K562 (cell line): ENCODE measurements around the gene MEF2C. TPM values are rescaled to one million over a fixed set of nuclear protein-coding genes. Genes with fewer than 3 reads are reported as not detected.

Source experiments
- BRD9 ChIP-seq: fragments of 450-650 bp; IDR thresholded peaks from 2 replicates; pipeline ENCODE4 v1.6.1; 2018; ENCODE audit warnings: low read depth; ENCODE audit not compliant: partially characterized antibody
- CBX2 ChIP-seq: fragments of 200-600 bp; sonication (generic); IDR thresholded peaks from one replicate; pipeline ENCODE4 v1.6.1; 2012; ENCODE audit warnings: mild to moderate bottlenecking, low read length, inconsistent platforms; ENCODE audit not compliant: insufficient read depth, poor library complexity, severe bottlenecking
- DIDO1 ChIP-seq: fragments of 450-650 bp; IDR thresholded peaks from 2 replicates; pipeline ENCODE4 v1.6.1; 2016; ENCODE audit warnings: low read depth, missing biosample characterization, missing genetic modification characterization
- E2F4 ChIP-seq: sonication (generic); formaldehyde crosslinking; IDR thresholded peaks from 2 replicates; pipeline ENCODE4 v1.8.0; 2022; ENCODE audit warnings: mild to moderate bottlenecking, low read depth, missing genetic modification reagents
- ETV6 ChIP-seq, 3 experiments: fragments of 150-350 bp in 1 of 3; sonication (generic) in 1 of 3; formaldehyde crosslinking in 1 of 3; IDR thresholded peaks; 2 replicates each; pipeline versions ENCODE4 v1.6.1 to v1.8.0; 2014 to 2022; ENCODE audit warnings: borderline replicate concordance in 2 of 3, low read depth in 2 of 3, antibody characterized with exemption in 1 of 3, low read length in 1 of 3, mild to moderate bottlenecking in 1 of 3, missing genetic modification reagents in 1 of 3
- ID3 ChIP-seq, 2 experiments: fragments of 250-450 bp in 1 of 2; fragments of 450-650 bp in 1 of 2; sonication (Bioruptor Pico) in 1 of 2; IDR thresholded peaks; 2 replicates each; pipeline versions ENCODE4 v1.6.1 to v1.8.0; 2016 to 2021; ENCODE audit warnings: mild to moderate bottlenecking in 2 of 2, moderate library complexity in 2 of 2, missing compliant biosample characterization in 1 of 2, missing genetic modification characterization in 1 of 2
- MAFK ChIP-seq: IDR thresholded peaks from 2 replicates; pipeline ENCODE4 v1.6.1; 2011; ENCODE audit warnings: low read length, improper control_type of control experiment
- MECOM ChIP-seq: fragments of 250-450 bp; sonication (Bioruptor Pico); IDR thresholded peaks from 2 replicates; pipeline ENCODE4 v1.8.0; 2022; ENCODE audit warnings: inconsistent platforms
- MEF2D ChIP-seq: conservative IDR thresholded peaks from 2 replicates; pipeline ENCODE4 v1.6.1; 2016; ENCODE audit warnings: low read depth, missing genetic modification characterization, missing compliant biosample characterization
- MYC ChIP-seq, 2 experiments: fragments of 250-450 bp in 1 of 2; sonication (Bioruptor Pico) in 1 of 2; IDR thresholded peaks; 2 replicates each; pipeline versions ENCODE4 v1.5.1 to v1.6.1; 2012 to 2021; ENCODE audit warnings: low read depth in 2 of 2, borderline replicate concordance in 1 of 2, improper control_type of control experiment in 1 of 2, low read length in 1 of 2, mild to moderate bottlenecking in 1 of 2, moderate library complexity in 1 of 2
- NCOA6 ChIP-seq: fragments of 450-650 bp; IDR thresholded peaks from 2 replicates; pipeline ENCODE4 v1.6.1; 2017; ENCODE audit warnings: mild to moderate bottlenecking
- NR4A1 ChIP-seq, 2 experiments: fragments of 250-450 bp in 1 of 2; fragments of 450-650 bp in 1 of 2; sonication (Bioruptor Pico) in 1 of 2; IDR thresholded peaks; 2 replicates each; pipeline versions ENCODE4 v1.4.0 to v1.6.1; 2016 to 2020; ENCODE audit warnings: mild to moderate bottlenecking in 2 of 2, missing compliant biosample characterization in 1 of 2, missing genetic modification characterization in 1 of 2, moderate library complexity in 1 of 2
- NRF1 ChIP-seq, 2 experiments: fragments of 450-650 bp; IDR thresholded peaks in 1 of 2; conservative IDR thresholded peaks in 1 of 2; 2 replicates each; pipeline ENCODE4 v1.6.1; 2014; ENCODE audit warnings: mild to moderate bottlenecking in 2 of 2
- POLR2AphosphoS5 ChIP-seq: IDR thresholded peaks from 2 replicates; pipeline ENCODE4 v1.6.1; 2011; ENCODE audit warnings: mild to moderate bottlenecking, low read depth, low read length, moderate library complexity; ENCODE audit not compliant: control insufficient read depth, insufficient read depth
- SMC3 ChIP-seq: conservative IDR thresholded peaks from 2 replicates; pipeline ENCODE4 v1.6.1; 2011; ENCODE audit warnings: low read depth, low read length, improper control_type of control experiment; ENCODE audit not compliant: insufficient read depth
- TCF7L2 ChIP-seq: fragments of 150-350 bp; IDR thresholded peaks from 2 replicates; pipeline ENCODE4 v1.6.1; 2016; ENCODE audit warnings: low read depth, mild to moderate bottlenecking, low read length, moderate library complexity
- TOE1 ChIP-seq, 2 experiments: fragments of 450-650 bp in 1 of 2; sonication (generic) in 1 of 2; formaldehyde crosslinking in 1 of 2; IDR thresholded peaks; 2 replicates each; pipeline versions ENCODE4 v1.7.1 to v1.8.0; 2016 to 2022; ENCODE audit warnings: borderline replicate concordance in 2 of 2, mild to moderate bottlenecking in 2 of 2, antibody characterized with exemption in 1 of 2, inconsistent platforms in 1 of 2, low read depth in 1 of 2, missing genetic modification reagents in 1 of 2, moderate library complexity in 1 of 2
- USF1 ChIP-seq: sonication (generic); formaldehyde crosslinking; IDR thresholded peaks from 2 replicates; pipeline ENCODE4 v1.9.0; 2022; ENCODE audit warnings: mild to moderate bottlenecking, missing genetic modification reagents
- YBX1 ChIP-seq: fragments of 450-650 bp; IDR thresholded peaks from 2 replicates; pipeline ENCODE4 v1.7.1; 2016; ENCODE audit warnings: mild to moderate bottlenecking
- ZNF23 ChIP-seq: fragments of 250-450 bp; sonication (Bioruptor Pico); IDR thresholded peaks from 2 replicates; pipeline ENCODE4 v1.4.0; 2020; ENCODE audit warnings: mild to moderate bottlenecking
- ZNF311 ChIP-seq: fragments of 250-450 bp; sonication (Bioruptor Pico); IDR thresholded peaks from 2 replicates; pipeline ENCODE4 v1.4.0; 2020; ENCODE audit warnings: mild to moderate bottlenecking, moderate library complexity
- ZNF699 ChIP-seq: fragments of 250-450 bp; sonication (Bioruptor Pico); IDR thresholded peaks from 2 replicates; pipeline ENCODE4 v1.8.0; 2021; ENCODE audit warnings: mild to moderate bottlenecking, moderate library complexity; ENCODE audit not compliant: insufficient replicate concordance
- ZSCAN29 ChIP-seq: fragments of 450-650 bp; IDR thresholded peaks from 2 replicates; pipeline ENCODE4 v1.6.1; 2017
- polyA plus RNA-seq, 8 experiments: library from polyadenylated mRNA; depleted of rRNA in 4 of 8; stranded (reverse) in 5 of 8; unstranded in 3 of 8; fragments of >200 nt; fragmentation: Nextera tagmentation in 2 of 8; fragmentation: Illumina TruSeq in 1 of 8; extraction: Ambion mirVana in 2 of 8; extraction: Trizol in 1 of 8; gene quantifications; 2 replicates each; pipeline versions ENCODE4 v1.2.1 to v1.2.3, GENCODE V29; 2011 to 2014; ENCODE audit warnings: inconsistent platforms in 1 of 8, missing spikeins in 1 of 8
- total RNA-seq, 7 experiments: library from RNA; depleted of rRNA in 6 of 7; stranded (reverse); fragments of >200 nt in 6 of 7; fragmentation: Illumina TruSeq in 2 of 7; extraction: Trizol in 2 of 7; gene quantifications; 2 replicates each; pipeline versions ENCODE4 v1.2.1 to v1.2.3, GENCODE V29; 2011 to 2021; ENCODE audit warnings: low replicate concordance in 1 of 7

The MEF2C gene
- total and polyA plus RNA-seq, 9 of the 15 experiments (the other 6 are each of a cell fraction or from before 2014, with no cell fraction given), result 25.1 to 67.8 (median 58.3) TPM

- TF ChIP-seq NRF1 (conservative IDR thresholded peaks at IDR 0.05 in 1 of 2, IDR thresholded peaks at IDR 0.05 in 1 of 2) (peak; percentile 77 to 79; a peak in 3 of 4 replicates), POLR2AphosphoS5 (peak; percentile 62), TOE1 (IDR thresholded peaks at IDR 0.05; ENCODE audit: borderline replicate concordance) (0 out of 2 replicates have a peak, but pooled peaks have one; percentile 17), TOE1 (CRISPR knock-in tag; IDR thresholded peaks at IDR 0.05; ENCODE audit: borderline replicate concordance, low read depth) (no peak), BRD9 (peak; percentile 17), MEF2D (tag) (no peak), NR4A1 (CRISPR knock-in tag; IDR thresholded peaks at IDR 0.05) (no peak), NR4A1 (tag; IDR thresholded peaks at IDR 0.05) (peak; percentile 87), ZNF23 (CRISPR knock-in tag) (no peak), CBX2 (no peak), ETV6 (IDR thresholded peaks at IDR 0.05; ENCODE audit: borderline replicate concordance in 1 of 2, low read depth in 2 of 2, low read length in 1 of 2) (0 out of 4 replicates have a peak, but pooled peaks of 1 of the 2 experiments have one; percentile 31), ETV6 (CRISPR knock-in tag; IDR thresholded peaks at IDR 0.05; ENCODE audit: borderline replicate concordance) (no peak), NCOA6 (no peak), E2F4 (CRISPR knock-in tag) (no peak), MAFK (no peak), DIDO1 (no peak), USF1 (CRISPR knock-in tag) (no peak), SMC3 (0 out of 2 replicates have a peak, but pooled peaks have one; percentile 11), MYC (IDR thresholded peaks at IDR 0.05; ENCODE audit: low read depth, low read length) (0 out of 2 replicates have a peak, but pooled peaks have one; percentile 60), MYC (CRISPR knock-in tag; IDR thresholded peaks at IDR 0.05; ENCODE audit: borderline replicate concordance, low read depth) (no peak), MECOM (CRISPR knock-in tag) (peak; percentile 62; the same call in 1 of the 2 replicates), TCF7L2 (peak; percentile 36; the same call in 1 of the 2 replicates), ZSCAN29 (no peak), YBX1 (no peak), ID3 (CRISPR knock-in tag; IDR thresholded peaks at IDR 0.05) (no peak), ID3 (tag; IDR thresholded peaks at IDR 0.05) (peak; percentile 79; the same call in 1 of the 2 replicates), ZNF311 (CRISPR knock-in tag) (peak; percentile 89), ZNF699 (CRISPR knock-in tag) (peak; percentile 81)
Measured at GRCh38 chr5:88883059-88883835, at the start of gene MEF2C (continued).
